ENCODE data around the gene PAM.
"Not testable (repeated sequence)": the region's sequence is repeated elsewhere in the genome, so short reads cannot be mapped to it uniquely, and the experiment has no call there.

GRCh38 chr5:103046706-103047105, 291.6 kb downstream of the PAM start:
- TF ChIP-seq, protein P1, sequence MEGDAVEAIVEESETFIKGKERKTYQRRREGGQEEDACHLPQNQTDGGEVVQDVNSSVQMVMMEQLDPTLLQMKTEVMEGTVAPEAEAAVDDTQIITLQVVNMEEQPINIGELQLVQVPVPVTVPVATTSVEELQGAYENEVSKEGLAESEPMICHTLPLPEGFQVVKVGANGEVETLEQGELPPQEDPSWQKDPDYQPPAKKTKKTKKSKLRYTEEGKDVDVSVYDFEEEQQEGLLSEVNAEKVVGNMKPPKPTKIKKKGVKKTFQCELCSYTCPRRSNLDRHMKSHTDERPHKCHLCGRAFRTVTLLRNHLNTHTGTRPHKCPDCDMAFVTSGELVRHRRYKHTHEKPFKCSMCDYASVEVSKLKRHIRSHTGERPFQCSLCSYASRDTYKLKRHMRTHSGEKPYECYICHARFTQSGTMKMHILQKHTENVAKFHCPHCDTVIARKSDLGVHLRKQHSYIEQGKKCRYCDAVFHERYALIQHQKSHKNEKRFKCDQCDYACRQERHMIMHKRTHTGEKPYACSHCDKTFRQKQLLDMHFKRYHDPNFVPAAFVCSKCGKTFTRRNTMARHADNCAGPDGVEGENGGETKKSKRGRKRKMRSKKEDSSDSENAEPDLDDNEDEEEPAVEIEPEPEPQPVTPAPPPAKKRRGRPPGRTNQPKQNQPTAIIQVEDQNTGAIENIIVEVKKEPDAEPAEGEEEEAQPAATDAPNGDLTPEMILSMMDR (IDR thresholded peaks at IDR 0.05): not testable (repeated sequence)
- TF ChIP-seq POLR2AphosphoS5 (IDR thresholded peaks at IDR 0.05; ENCODE audit: low read depth, low read length): not testable (repeated sequence)

Data from Panc1 (cell line).